GM12878 (cell line): ENCODE data around the gene TLR10. TPM values are rescaled to one million over a fixed set of nuclear protein-coding genes. Genes with fewer than 3 reads are reported as not detected.
"Not testable (repeated sequence)": the region's sequence is repeated elsewhere in the genome, so short reads cannot be mapped to it uniquely, and the experiment has no call there.

Source experiments
- ATAC-seq: fragments of 200-7000 bp; cut with Tn5 transposase; 3 replicates; pipeline ENCODE4 v1.9.1; 2020; ENCODE audit warnings: mild to moderate bottlenecking, moderate library complexity
- BruUV-seq: library from RNA; stranded (reverse); fragments of 400-500 nt; replicated peaks from 2 replicates; lab custom pipeline; 2021; lab: Mats Ljungman, UMichigan
- CTCF ChIA-PET: fragments of 300-600 bp; sonication (Branson Sonifier 250); formaldehyde crosslinking; extraction: SDS; loops from one replicate; lab custom pipeline; 2021; ENCODE audit warnings: inconsistent platforms; lab: Yijun Ruan, JAX
- POLR2A ChIA-PET: fragments of 350-600 bp; formaldehyde crosslinking; extraction: SDS; loops from one replicate; lab custom pipeline; 2021; ENCODE audit warnings: inconsistent platforms; lab: Charles Lee
- RAD21 ChIA-PET: fragments of 300-600 bp; sonication (Branson Sonifier 250); formaldehyde crosslinking; loops from one replicate; lab custom pipeline; 2023; ENCODE audit warnings: antibody characterized with exemption; ENCODE audit not compliant: unreplicated experiment; lab: Charles Lee
- SMC1A ChIA-PET: fragments of 300-600 bp; sonication (Branson Sonifier 250); formaldehyde crosslinking; loops from one replicate; lab custom pipeline; 2023; ENCODE audit not compliant: unreplicated experiment, uncharacterized antibody; lab: Charles Lee
- DNase-seq: peaks from one replicate; pipeline ENCODE4 v3.0.0-alpha.2; 2011; ENCODE audit warnings: low read depth, low spot score
- FAIRE-seq: peaks from 3 replicates; lab custom pipeline; 2011; peaks lifted over from hg19 to GRCh38; lab: Jason Lieb, UNC
- H2AFZ ChIP-seq: 2 replicates; pipeline ENCODE4 v1.6.0; 2011; ENCODE audit warnings: low read depth, low read length, control low read depth; ENCODE audit not compliant: control insufficient read depth
- H3K27ac ChIP-seq: 2 replicates; pipeline ENCODE4 v1.5.1; 2011; ENCODE audit warnings: control low read depth; ENCODE audit not compliant: control insufficient read depth, insufficient read depth
- H3K27me3 ChIP-seq, 2 experiments: replicated peaks in 1 of 2; 2 replicates each; pipeline versions ENCODE4 v1.6.0 to v1.6.1; 2011; ENCODE audit warnings: low read length in 1 of 2; ENCODE audit not compliant: control insufficient read depth in 2 of 2, insufficient read depth in 2 of 2
- H3K36me3 ChIP-seq, 2 experiments: 2 replicates each; pipeline ENCODE4 v1.5.1; 2011; ENCODE audit warnings: low read length in 1 of 2; ENCODE audit not compliant: control insufficient read depth in 2 of 2, insufficient read depth in 2 of 2
- H3K4me1 ChIP-seq: 2 replicates; pipeline ENCODE4 v1.6.1; 2011; ENCODE audit warnings: mild to moderate bottlenecking, low read length, moderate library complexity, mixed read lengths; ENCODE audit not compliant: control insufficient read depth, insufficient read depth
- H3K4me2 ChIP-seq: 2 replicates; pipeline ENCODE4 v1.6.0; 2011; ENCODE audit warnings: control low read depth; ENCODE audit not compliant: control insufficient read depth, insufficient read depth
- H3K4me3 ChIP-seq: fragments of 200-600 bp; sonication (generic); 2 replicates; pipeline ENCODE4 v1.5.1; 2016
- H3K79me2 ChIP-seq: 2 replicates; pipeline ENCODE4 v1.6.0; 2011; ENCODE audit warnings: low read length; ENCODE audit not compliant: control insufficient read depth, insufficient read depth
- H3K9ac ChIP-seq: 2 replicates; pipeline ENCODE4 v1.8.0; 2011; ENCODE audit warnings: low read length, control low read depth, mixed read lengths; ENCODE audit not compliant: control insufficient read depth, insufficient read depth
- H3K9me3 ChIP-seq: replicated peaks from 3 replicates; pipeline ENCODE4 v1.5.1; 2011; ENCODE audit warnings: mild to moderate bottlenecking, low read length; ENCODE audit not compliant: control insufficient read depth, insufficient read depth
- H4K20me1 ChIP-seq: 2 replicates; pipeline ENCODE4 v1.6.0; 2011; ENCODE audit not compliant: control insufficient read depth, insufficient read depth
- EP300 ChIP-seq, 2 experiments: fragments of 150-350 bp in 1 of 2; IDR thresholded peaks; 2 replicates each; pipeline ENCODE4 v1.6.1; 2011 to 2012; ENCODE audit warnings: low read depth in 2 of 2, low read length in 2 of 2, borderline replicate concordance in 1 of 2, improper control_type of control experiment in 1 of 2, inconsistent platforms in 1 of 2; ENCODE audit not compliant: control insufficient read depth in 1 of 2
- MTA2 ChIP-seq: fragments of 450-650 bp; IDR thresholded peaks from 2 replicates; pipeline ENCODE4 v1.6.1; 2016; ENCODE audit warnings: low read depth, mild to moderate bottlenecking, moderate library complexity
- NFIC ChIP-seq: IDR thresholded peaks from 2 replicates; pipeline ENCODE4 v1.6.1; 2012; ENCODE audit warnings: low read depth, mild to moderate bottlenecking, inconsistent platforms, low read length, moderate library complexity
- RAD51 ChIP-seq: fragments of 450-650 bp; IDR thresholded peaks from 2 replicates; pipeline ENCODE4 v1.6.1; 2016; ENCODE audit warnings: moderate library complexity, mild to moderate bottlenecking, inconsistent platforms
- SMC3 ChIP-seq: IDR thresholded peaks from 2 replicates; pipeline ENCODE4 v1.6.1; 2011; ENCODE audit warnings: low read length, improper control_type of control experiment, borderline replicate concordance
- TBL1XR1 ChIP-seq: IDR thresholded peaks from 2 replicates; pipeline ENCODE4 v1.6.1; 2012; ENCODE audit warnings: low read depth, low read length, improper control_type of control experiment
- ZNF622 ChIP-seq: fragments of 450-650 bp; IDR thresholded peaks from 2 replicates; pipeline ENCODE4 v1.6.1; 2017; ENCODE audit warnings: mild to moderate bottlenecking, inconsistent platforms
- WGBS: methylation state at CpG from one replicate; pipeline ENCODE4 v1.1.6; 2016; ENCODE audit warnings: low lambda C conversion rate; ENCODE audit not compliant: insufficient replicate concordance, insufficient coverage; ENCODE audit errors: missing lambda C conversion rate; 5-methylcytosine and 5-hydroxymethylcytosine counted together
- in situ Hi-C: fragments of 300-500 bp; cut with MboI; formaldehyde crosslinking; loops from 9 replicates; pipeline ENCODE4 v1.14.3; 2018; ENCODE audit warnings: mixed read lengths
- intact Hi-C: fragments of 100-400 bp; cut with micrococcal nuclease; formaldehyde crosslinking; loops from one replicate; pipeline ENCODE4 v1.14.2; 2022; ENCODE audit not compliant: unreplicated experiment
- polyA plus RNA-seq, 11 experiments: library from polyadenylated mRNA; depleted of rRNA in 4 of 11; unstranded in 6 of 11; stranded (reverse) in 5 of 11; fragments of >200 nt; fragmentation: Nextera tagmentation in 4 of 11; fragmentation: Illumina TruSeq in 1 of 11; extraction: Ambion mirVana in 4 of 11; extraction: Trizol in 1 of 11; gene quantifications; 1 replicate in 1 of 11; 2 replicates in 10 of 11; pipeline versions ENCODE4 v1.2.1 to v1.2.3, GENCODE V29; 2011 to 2016; ENCODE audit warnings: inconsistent platforms in 2 of 11, missing spikeins in 2 of 11, low read depth in 1 of 11
- total RNA-seq, 4 experiments: library from RNA; depleted of rRNA in 3 of 4; stranded (reverse); fragments of >200 nt in 3 of 4; fragmentation: Illumina TruSeq in 1 of 4; extraction: Trizol in 1 of 4; gene quantifications; 2 replicates each; pipeline versions ENCODE4 v1.2.1 to v1.2.3, GENCODE V29; 2013 to 2021
- TF ChIP-seq, protein P1 (sequence below): IDR thresholded peaks from 2 replicates; pipeline ENCODE4 v1.6.1; 2011; ENCODE audit warnings: borderline replicate concordance, low read depth, mild to moderate bottlenecking, moderate library complexity, low read length; ENCODE audit not compliant: insufficient read depth, poor library complexity, severe bottlenecking
- TF ChIP-seq, protein P2 (sequence below): fragments of 450-650 bp; conservative IDR thresholded peaks from 2 replicates; pipeline ENCODE4 v1.6.1; 2017; ENCODE audit warnings: mild to moderate bottlenecking, moderate library complexity
- TF ChIP-seq, protein P3 (sequence below): IDR thresholded peaks from 2 replicates; pipeline ENCODE4 v1.6.1; 2012; ENCODE audit warnings: low read depth, low read length, improper control_type of control experiment

The TLR10 gene
- total and polyA plus RNA-seq, 10 of the 15 experiments (the other 5 are each of a cell fraction or from before 2014, with no cell fraction given): 31.5 to 149 (median 64.9) TPM

DNA sequence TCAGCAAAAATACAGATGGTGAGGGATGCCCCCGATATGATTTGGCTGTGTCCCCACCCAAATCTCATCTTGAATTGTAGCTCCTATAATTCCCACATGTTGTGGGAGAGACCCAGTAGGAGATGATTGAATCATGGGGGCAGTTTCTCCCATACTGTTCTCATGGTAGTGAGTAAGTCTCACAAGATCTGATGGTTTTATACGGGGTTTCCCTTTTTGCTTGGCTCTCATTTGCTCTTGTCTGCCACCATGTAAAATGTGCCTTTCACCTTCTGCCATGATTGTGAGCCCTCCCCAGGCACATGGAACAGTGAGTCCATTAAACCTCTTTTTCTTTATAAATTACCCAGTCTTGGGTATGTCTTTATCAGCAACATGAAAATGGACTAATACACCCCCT, 15.8 kb downstream of the TLR10 start:
- H4K20me1 ChIP-seq, FAIRE-seq, H3K27me3 ChIP-seq, ATAC-seq, H3K79me2 ChIP-seq, H3K4me2 ChIP-seq, RAD21 ChIA-PET, H2AFZ ChIP-seq, H3K9ac ChIP-seq, intact Hi-C loops, H3K36me3 ChIP-seq, H3K27ac ChIP-seq, H3K4me3 ChIP-seq, BruUV-seq, DNase-seq: not testable (repeated sequence)
- WGBS: 86% methylated on average over 2 of the region's 2 CpGs
- ChIA-PET SMC1A (interaction anchor here (11.0 kb wide), 1 partner anchor 15 kb away, joined by 468 read pairs; the partner anchor contains the start of gene TLR10), CTCF (interaction anchor here (10.8 kb wide), 1 partner anchor 16 kb away, joined by 449 read pairs; the partner anchor contains the start of gene TLR10), POLR2A (interaction anchor here (9.8 kb wide), 1 partner anchor 14 kb away, joined by 196 read pairs; the partner anchor contains the start of gene TLR10)
- in situ Hi-C loops: loop anchor here (25.0 kb wide), 1 partner anchor 270 kb away; the partner anchor contains the start of gene TMEM156
- H3K9me3 ChIP-seq: peaks cover 39% of the 10 kb centered on the region
- peaks cover 34% of the 10 kb centered on the region for H3K4me1 ChIP-seq

DNA sequence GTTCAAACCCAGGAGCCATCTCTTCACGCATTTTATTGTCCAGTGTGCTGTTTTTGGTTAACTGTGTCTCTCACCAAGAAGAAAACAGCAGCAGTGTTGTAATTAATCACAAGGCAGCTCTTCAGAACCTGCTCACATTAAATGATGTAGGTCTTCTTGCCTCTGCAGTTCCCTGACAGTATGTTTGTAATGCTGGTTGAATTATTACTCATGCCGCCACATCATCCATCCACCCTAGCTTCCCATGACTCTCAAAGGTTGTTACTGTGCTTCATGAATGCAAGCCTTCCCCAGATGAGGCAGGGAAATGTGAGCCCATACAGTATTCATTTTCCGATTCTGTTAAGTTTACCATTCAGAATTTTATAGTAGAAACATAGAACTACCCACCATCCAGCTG, 17.4 kb downstream of the TLR10 start:
- H3K9me3 ChIP-seq: peaks cover 31% of the 10 kb centered on the region
- ChIA-PET RAD21 (interaction anchor here (0.7 to 9.8 kb wide), 3 partner anchors 8 to 39 kb away, joined by 3 to 437 read pairs (median 216); partner anchors contain the start of genes TLR1 and TLR10), POLR2A (interaction anchor here (0.6 to 9.8 kb wide), 6 partner anchors 8 to 375 kb away, joined by 3 to 196 read pairs (median 4); partner anchors contain the start of genes TLR1 and TLR10), SMC1A (interaction anchor here (1.4 to 11.0 kb wide), 8 partner anchors 8 to 139 kb away, joined by 3 to 468 read pairs (median 8); partner anchors contain the start of genes TLR1, TLR10 and TLR6), CTCF (interaction anchor here (0.7 to 10.8 kb wide), 5 partner anchors 8 to 95 kb away, joined by 3 to 449 read pairs (median 10); partner anchors contain the start of genes TLR1 and TLR10)
- peaks cover 8% of the 10 kb centered on the region for H3K79me2 ChIP-seq
- no peak for ATAC-seq
- in situ Hi-C loops: loop anchor here (25.0 kb wide), 1 partner anchor 272 kb away; the partner anchor contains the start of gene TMEM156
- H3K4me2 ChIP-seq: no peak overlapping the region
- FAIRE-seq: no peak
- H3K27me3 ChIP-seq: no peaks in the 10 kb centered on the region
- no TSS peak for BruUV-seq
- H3K4me3 ChIP-seq: no peak overlapping the region
- no peak overlapping the region for H2AFZ ChIP-seq
- no peak overlapping the region for H3K27ac ChIP-seq
- DNase-seq: no peak
- no peak overlapping the region for H3K9ac ChIP-seq
- intact Hi-C loops: no loop called here
- TF ChIP-seq EP300 (IDR thresholded peaks at IDR 0.05; ENCODE audit: borderline replicate concordance in 1 of 2, control insufficient read depth in 1 of 2, low read depth in 2 of 2, low read length in 2 of 2) (no peak), MTA2 (no peak), RAD51 (no peak), TBL1XR1 (no peak), ZNF622 (no peak), NFIC (no peak), SMC3 (no peak)
- TF ChIP-seq, protein P1, sequence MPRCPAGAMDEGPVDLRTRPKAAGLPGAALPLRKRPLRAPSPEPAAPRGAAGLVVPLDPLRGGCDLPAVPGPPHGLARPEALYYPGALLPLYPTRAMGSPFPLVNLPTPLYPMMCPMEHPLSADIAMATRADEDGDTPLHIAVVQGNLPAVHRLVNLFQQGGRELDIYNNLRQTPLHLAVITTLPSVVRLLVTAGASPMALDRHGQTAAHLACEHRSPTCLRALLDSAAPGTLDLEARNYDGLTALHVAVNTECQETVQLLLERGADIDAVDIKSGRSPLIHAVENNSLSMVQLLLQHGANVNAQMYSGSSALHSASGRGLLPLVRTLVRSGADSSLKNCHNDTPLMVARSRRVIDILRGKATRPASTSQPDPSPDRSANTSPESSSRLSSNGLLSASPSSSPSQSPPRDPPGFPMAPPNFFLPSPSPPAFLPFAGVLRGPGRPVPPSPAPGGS: no peak
- TF ChIP-seq, protein P2, sequence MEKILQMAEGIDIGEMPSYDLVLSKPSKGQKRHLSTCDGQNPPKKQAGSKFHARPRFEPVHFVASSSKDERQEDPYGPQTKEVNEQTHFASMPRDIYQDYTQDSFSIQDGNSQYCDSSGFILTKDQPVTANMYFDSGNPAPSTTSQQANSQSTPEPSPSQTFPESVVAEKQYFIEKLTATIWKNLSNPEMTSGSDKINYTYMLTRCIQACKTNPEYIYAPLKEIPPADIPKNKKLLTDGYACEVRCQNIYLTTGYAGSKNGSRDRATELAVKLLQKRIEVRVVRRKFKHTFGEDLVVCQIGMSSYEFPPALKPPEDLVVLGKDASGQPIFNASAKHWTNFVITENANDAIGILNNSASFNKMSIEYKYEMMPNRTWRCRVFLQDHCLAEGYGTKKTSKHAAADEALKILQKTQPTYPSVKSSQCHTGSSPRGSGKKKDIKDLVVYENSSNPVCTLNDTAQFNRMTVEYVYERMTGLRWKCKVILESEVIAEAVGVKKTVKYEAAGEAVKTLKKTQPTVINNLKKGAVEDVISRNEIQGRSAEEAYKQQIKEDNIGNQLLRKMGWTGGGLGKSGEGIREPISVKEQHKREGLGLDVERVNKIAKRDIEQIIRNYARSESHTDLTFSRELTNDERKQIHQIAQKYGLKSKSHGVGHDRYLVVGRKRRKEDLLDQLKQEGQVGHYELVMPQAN: no peak
- TF ChIP-seq, protein P3, sequence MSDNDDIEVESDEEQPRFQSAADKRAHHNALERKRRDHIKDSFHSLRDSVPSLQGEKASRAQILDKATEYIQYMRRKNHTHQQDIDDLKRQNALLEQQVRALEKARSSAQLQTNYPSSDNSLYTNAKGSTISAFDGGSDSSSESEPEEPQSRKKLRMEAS: no peak
- H3K4me1 ChIP-seq: peaks cover 34% of the 10 kb centered on the region
- H4K20me1 ChIP-seq: no peaks in the 10 kb centered on the region
- WGBS: 99% methylated on average over 3 of the region's 3 CpGs
- H3K36me3 ChIP-seq: peaks cover 0 to 6% of the 10 kb centered on the region in 2 experiments; a peak in 1 of 4 replicates
